CD4-positive, alpha-beta T cell treated with Interleukin-10 for 1 hour (primary cell): Measurements from ENCODE around the gene USF3.
A peak's percentile ranks its signal among the peaks of the same experiment; 100 is the strongest.

ENCODE experiments used
- DNase-seq: peaks from one replicate; pipeline ENCODE4 v3.0.0-alpha.2; 2020

USF3 gene

GRCh38 chr3:113695786-113696645 lies at the start of gene USF3:
Gene USF3, minus strand, starts transcription at chr3:113696642. Its CDS starts 21,764 bp downstream, at chr3:113674878.
- peak; percentile 86 for DNase-seq

GRCh38 chr3:113745756-113746547 lies 49.5 kb upstream of the USF3 start, which contains the start of gene NAA50:
Gene NAA50, minus strand, starts transcription at chr3:113746249. Its CDS starts 300 bp downstream, at chr3:113745949.
- peak; percentile 96 for DNase-seq

- DNase-seq: peak; percentile 89
These were observed 48.7 kb upstream of the USF3 start for GRCh38 chr3:113744941-113745755.

- DNase-seq: peak; percentile 47
These were observed 46.7 kb upstream of the USF3 start for GRCh38 chr3:113743006-113743630.

GRCh38 chr3:113741620-113742019 lies 45.2 kb upstream of the USF3 start:
- DNase-seq: no peak

- no peak for DNase-seq
These were observed 44.6 kb upstream of the USF3 start for GRCh38 chr3:113741086-113741485.

- peak; percentile 82 for DNase-seq
These were observed 40.2 kb upstream of the USF3 start for GRCh38 chr3:113736548-113737089.

- no peak for DNase-seq
These were observed 35.3 kb upstream of the USF3 start for GRCh38 chr3:113731694-113732093.

- no peak for DNase-seq
These were observed 34.1 kb upstream of the USF3 start for GRCh38 chr3:113730550-113730949.

GRCh38 chr3:113728661-113729060 lies 32.2 kb upstream of the USF3 start:
- DNase-seq: no peak

GRCh38 chr3:113721636-113722035 lies 25.2 kb upstream of the USF3 start:
- DNase-seq: no peak

- DNase-seq: no peak
These were observed 23.3 kb upstream of the USF3 start for GRCh38 chr3:113719758-113720157.

GRCh38 chr3:113719294-113719693 lies 22.9 kb upstream of the USF3 start:
- no peak for DNase-seq

GRCh38 chr3:113717818-113718217 lies 21.4 kb upstream of the USF3 start:
- DNase-seq: no peak

- no peak for DNase-seq
These were observed 20.9 kb upstream of the USF3 start for GRCh38 chr3:113717308-113717707.

- DNase-seq: no peak
These were observed 18.3 kb upstream of the USF3 start for GRCh38 chr3:113714702-113715101.

GRCh38 chr3:113712129-113712528 lies 15.7 kb upstream of the USF3 start:
- DNase-seq: no peak

- no peak for DNase-seq
These were observed 11.4 kb upstream of the USF3 start for GRCh38 chr3:113707835-113708234.

- DNase-seq: no peak
These were observed 2.5 kb upstream of the USF3 start for GRCh38 chr3:113698956-113699355.

GRCh38 chr3:113698213-113698742 lies 1.8 kb upstream of the USF3 start:
- DNase-seq: no peak

- DNase-seq: peak; percentile 20
These were observed 1.2 kb upstream of the USF3 start for GRCh38 chr3:113697500-113698090.
